Measurements from ENCODE around the gene ZNF423.

The ZNF423 gene

GRCh38 chr16:49498666-49499413 lies 357.1 kb downstream of the ZNF423 start:
- Histone ChIP-seq H3K27me3 (ENCODE audit: control insufficient read depth, insufficient read depth, low read length) (no peaks in the 10 kb centered on the region), H3K9me3 (ENCODE audit: control insufficient read depth, low read length) (no peaks in the 10 kb centered on the region), H3K4me3 (ENCODE audit: low read depth, low read length) (no peak overlapping the region), H3K4me1 (no peaks in the 10 kb centered on the region), H2AFZ (no peak overlapping the region), H3K27ac (no peak overlapping the region), H3K4me2 (ENCODE audit: low read length) (no peak overlapping the region), H3K9ac (no peak overlapping the region), H3K79me2 (no peaks in the 10 kb centered on the region), H3K36me3 (ENCODE audit: control insufficient read depth, insufficient read depth, low read length) (no peaks in the 10 kb centered on the region)
- TF ChIP-seq, protein P1, sequence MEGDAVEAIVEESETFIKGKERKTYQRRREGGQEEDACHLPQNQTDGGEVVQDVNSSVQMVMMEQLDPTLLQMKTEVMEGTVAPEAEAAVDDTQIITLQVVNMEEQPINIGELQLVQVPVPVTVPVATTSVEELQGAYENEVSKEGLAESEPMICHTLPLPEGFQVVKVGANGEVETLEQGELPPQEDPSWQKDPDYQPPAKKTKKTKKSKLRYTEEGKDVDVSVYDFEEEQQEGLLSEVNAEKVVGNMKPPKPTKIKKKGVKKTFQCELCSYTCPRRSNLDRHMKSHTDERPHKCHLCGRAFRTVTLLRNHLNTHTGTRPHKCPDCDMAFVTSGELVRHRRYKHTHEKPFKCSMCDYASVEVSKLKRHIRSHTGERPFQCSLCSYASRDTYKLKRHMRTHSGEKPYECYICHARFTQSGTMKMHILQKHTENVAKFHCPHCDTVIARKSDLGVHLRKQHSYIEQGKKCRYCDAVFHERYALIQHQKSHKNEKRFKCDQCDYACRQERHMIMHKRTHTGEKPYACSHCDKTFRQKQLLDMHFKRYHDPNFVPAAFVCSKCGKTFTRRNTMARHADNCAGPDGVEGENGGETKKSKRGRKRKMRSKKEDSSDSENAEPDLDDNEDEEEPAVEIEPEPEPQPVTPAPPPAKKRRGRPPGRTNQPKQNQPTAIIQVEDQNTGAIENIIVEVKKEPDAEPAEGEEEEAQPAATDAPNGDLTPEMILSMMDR (IDR thresholded peaks at IDR 0.05), result no peak

DNA sequence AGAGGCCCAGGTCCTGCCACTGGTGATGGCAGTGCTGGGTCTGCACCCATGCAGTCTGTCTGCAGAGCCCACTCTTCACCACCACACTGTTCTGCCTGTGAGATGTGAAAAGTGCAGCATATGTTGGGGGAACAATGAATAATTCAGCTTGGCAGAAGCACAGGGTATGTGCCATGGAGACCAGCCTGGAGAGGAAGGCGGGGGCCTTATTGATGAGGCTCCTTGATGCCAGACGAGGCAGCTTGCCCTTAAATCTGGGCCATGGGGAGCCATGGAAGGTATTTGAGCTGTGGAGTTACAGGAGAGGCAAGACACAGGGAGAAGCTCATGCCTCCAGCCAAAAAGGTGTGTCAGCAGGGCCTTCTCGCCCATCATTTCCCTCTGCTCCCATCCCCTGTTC lies 357.6 kb downstream of the ZNF423 start:
- TF ChIP-seq, protein P1 (IDR thresholded peaks at IDR 0.05), result no peak
- Histone ChIP-seq H3K27me3 (ENCODE audit: control insufficient read depth, insufficient read depth, low read length) (no peaks in the 10 kb centered on the region), H3K9ac (no peak overlapping the region), H3K4me1 (no peaks in the 10 kb centered on the region), H3K27ac (no peak overlapping the region), H3K4me2 (ENCODE audit: low read length) (no peak overlapping the region), H3K36me3 (ENCODE audit: control insufficient read depth, insufficient read depth, low read length) (no peaks in the 10 kb centered on the region), H3K9me3 (ENCODE audit: control insufficient read depth, low read length) (no peaks in the 10 kb centered on the region), H3K4me3 (ENCODE audit: low read depth, low read length) (no peak overlapping the region), H2AFZ (no peak overlapping the region), H3K79me2 (no peaks in the 10 kb centered on the region)

- TF ChIP-seq, protein P1 (IDR thresholded peaks at IDR 0.05), result no peak
- H3K27me3 ChIP-seq (ENCODE audit: control insufficient read depth, insufficient read depth, low read length), result no peaks in the 10 kb centered on the region
Measured at GRCh38 chr16:49497466-49497865, 358.4 kb downstream of the ZNF423 start.

DNA sequence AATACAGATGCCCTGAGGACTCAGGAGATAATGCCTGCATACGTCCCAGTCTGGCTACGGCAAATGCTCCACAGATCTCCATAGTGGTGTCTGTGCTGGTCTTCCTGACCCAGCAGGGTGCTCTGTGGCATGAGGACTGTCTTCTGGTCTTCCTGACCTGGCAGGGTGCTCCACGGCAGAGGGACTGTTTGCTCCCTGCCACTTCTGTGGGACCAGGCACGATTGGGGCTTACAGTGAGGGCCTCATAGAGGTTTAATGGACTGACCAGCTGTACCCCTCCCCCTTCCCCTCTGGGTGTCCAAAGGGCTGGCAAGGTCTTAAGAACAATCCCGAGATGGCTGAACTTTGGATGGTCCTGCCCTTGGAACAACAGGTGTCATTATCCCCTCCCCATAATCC lies 359.3 kb downstream of the ZNF423 start:
- H3K4me2 ChIP-seq (ENCODE audit: low read length), result no peak overlapping the region
- no peak overlapping the region for H3K4me3 ChIP-seq (ENCODE audit: low read depth, low read length)
- no peak overlapping the region for H2AFZ ChIP-seq
- no peak overlapping the region for H3K27ac ChIP-seq
- no peaks in the 10 kb centered on the region for H3K36me3 ChIP-seq (ENCODE audit: control insufficient read depth, insufficient read depth, low read length)
- no peak overlapping the region for H3K9ac ChIP-seq
- H3K9me3 ChIP-seq (ENCODE audit: control insufficient read depth, low read length), result no peaks in the 10 kb centered on the region
- H3K27me3 ChIP-seq (ENCODE audit: control insufficient read depth, insufficient read depth, low read length), result no peaks in the 10 kb centered on the region
- TF ChIP-seq, protein P1 (IDR thresholded peaks at IDR 0.05), result no peak
- H3K79me2 ChIP-seq, result no peaks in the 10 kb centered on the region
- peaks cover 4% of the 10 kb centered on the region for H3K4me1 ChIP-seq

More at GRCh38 chr16:49497466-49497865, 358.4 kb downstream of the ZNF423 start:
- no peak overlapping the region for H3K27ac ChIP-seq
- H2AFZ ChIP-seq, result no peak overlapping the region
- H3K79me2 ChIP-seq, result no peaks in the 10 kb centered on the region
- no peaks in the 10 kb centered on the region for H3K36me3 ChIP-seq (ENCODE audit: control insufficient read depth, insufficient read depth, low read length)
- H3K9me3 ChIP-seq (ENCODE audit: control insufficient read depth, low read length), result no peaks in the 10 kb centered on the region
- H3K4me3 ChIP-seq (ENCODE audit: low read depth, low read length), result no peak overlapping the region
- H3K4me1 ChIP-seq, result no peaks in the 10 kb centered on the region
- H3K4me2 ChIP-seq (ENCODE audit: low read length), result no peak overlapping the region
- H3K9ac ChIP-seq, result no peak overlapping the region
